GM23338 (cell line): ENCODE data around the gene SLC6A18.

Experiments
- CTCF ChIP-seq, 2 experiments: fragments of 200-600 bp in 1 of 2; sonication (generic) in 1 of 2; conservative IDR thresholded peaks; 2 replicates each; pipeline versions ENCODE4 v1.5.1 to v1.6.1; 2016 to 2017; ENCODE audit warnings: antibody characterized with exemption in 2 of 2, low read depth in 2 of 2, mild to moderate bottlenecking in 2 of 2, moderate library complexity in 1 of 2
- EZH2 ChIP-seq: fragments of 200-600 bp; sonication (generic); IDR thresholded peaks from one replicate; pipeline ENCODE4 v1.8.0; 2017; ENCODE audit warnings: antibody characterized with exemption, mild to moderate bottlenecking, low read depth; ENCODE audit not compliant: unreplicated experiment
- EZH2phosphoT487 ChIP-seq: fragments of 200-600 bp; sonication (generic); IDR thresholded peaks from one replicate; pipeline ENCODE4 v1.8.1; 2018; ENCODE audit warnings: antibody characterized with exemption; ENCODE audit not compliant: unreplicated experiment
- JUNB ChIP-seq: IDR thresholded peaks from one replicate; pipeline ENCODE4 v1.6.1; 2016; ENCODE audit warnings: antibody characterized with exemption; ENCODE audit not compliant: unreplicated experiment
- POLR2AphosphoS5 ChIP-seq: IDR thresholded peaks from 2 replicates; pipeline ENCODE4 v1.6.1; 2016; ENCODE audit warnings: antibody characterized with exemption, low read depth
- REST ChIP-seq: IDR thresholded peaks from one replicate; pipeline ENCODE4 v1.6.1; 2018; ENCODE audit warnings: antibody characterized with exemption; ENCODE audit not compliant: unreplicated experiment
- ZNF331 ChIP-seq: fragments of 250-450 bp; sonication (Bioruptor Pico); IDR thresholded peaks from 2 replicates; pipeline ENCODE4 v1.5.0; 2020; ENCODE audit warnings: low read depth, mild to moderate bottlenecking, moderate library complexity

- TF ChIP-seq CTCF (conservative IDR thresholded peaks at IDR 0.05; ENCODE audit: low read depth in 2 of 2) (no peak), EZH2phosphoT487 (no peak), POLR2AphosphoS5 (no peak), JUNB (no peak), REST (no peak), EZH2 (no peak), ZNF331 (CRISPR knock-in tag) (no peak)
Observed at GRCh38 chr5:1227667-1228066, 2.5 kb downstream of the SLC6A18 start.
